ENCODE results near the gene PRLR.
"Not testable (repeated sequence)": the region's sequence is repeated elsewhere in the genome, so short reads cannot be mapped to it uniquely, and the experiment has no call there.

Gene PRLR

DNA sequence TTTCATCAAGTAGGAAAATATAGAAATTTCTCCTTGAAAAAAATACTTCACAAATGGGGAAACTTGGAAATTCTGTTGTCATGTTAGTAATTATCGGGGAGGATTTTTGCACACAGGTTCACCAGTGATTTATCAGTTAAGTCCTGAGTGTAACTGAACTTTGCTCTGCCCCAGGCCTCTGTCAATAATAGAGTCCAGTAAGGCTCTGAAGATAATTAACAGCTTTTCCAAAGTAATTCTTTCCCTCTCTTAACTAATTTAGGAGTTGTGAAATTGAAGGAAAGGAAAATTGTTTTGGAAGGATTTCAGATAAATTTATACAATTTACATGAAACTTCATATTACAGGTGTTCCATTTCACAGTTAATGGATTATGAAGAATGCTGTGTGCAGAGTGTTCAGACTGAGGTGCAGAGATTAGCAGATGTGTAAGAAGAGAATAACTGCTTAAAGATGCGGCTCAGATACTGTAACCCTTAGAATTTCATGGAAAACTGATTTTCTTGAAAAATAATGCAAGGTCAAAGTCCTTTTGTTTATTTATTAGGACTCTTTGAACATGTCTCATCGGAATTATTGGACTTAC lies 179.7 kb downstream of the PRLR start:
- H3K27ac Mint-ChIP-seq = no peak overlapping the region
- no peak for DNase-seq
- no peaks in the 10 kb centered on the region for H3K4me1 Mint-ChIP-seq (ENCODE audit: low read depth in 2 of 2)
- no peaks in the 10 kb centered on the region for H3K9me3 Mint-ChIP-seq
- H3K27me3 Mint-ChIP-seq = peaks cover 42 to 49% of the 10 kb centered on the region in 2 donors
- H3K4me3 Mint-ChIP-seq = no peak overlapping the region
- no peaks in the 10 kb centered on the region for H3K36me3 Mint-ChIP-seq (ENCODE audit: insufficient read depth)
- no peak for ATAC-seq (replicated peaks)

DNA sequence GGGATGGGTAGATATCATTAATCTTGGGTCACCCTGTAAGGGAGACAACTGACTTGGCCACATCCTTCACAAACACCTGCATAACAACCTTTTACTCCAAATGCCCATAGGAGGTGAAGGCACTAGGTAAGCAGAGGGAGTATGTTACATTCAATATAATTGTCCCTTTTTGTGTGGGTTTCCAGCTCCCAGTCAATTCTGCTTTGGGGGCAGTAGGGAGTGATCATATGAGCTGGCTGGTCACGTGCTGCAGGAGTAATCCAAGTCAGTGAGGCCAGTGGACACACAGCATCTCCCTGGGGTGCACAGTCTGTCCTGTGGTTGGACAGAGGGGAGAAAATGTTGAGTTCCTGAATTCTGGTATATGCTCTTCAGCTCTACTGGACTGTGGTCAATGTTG lies 181.4 kb downstream of the PRLR start:
- no peak for ATAC-seq (replicated peaks)
- peaks cover 31 to 40% of the 10 kb centered on the region in 2 donors for H3K27me3 Mint-ChIP-seq
- no peak overlapping the region for H3K4me3 Mint-ChIP-seq
- no peak overlapping the region for H3K27ac Mint-ChIP-seq
- no peak for DNase-seq
- H3K4me1 Mint-ChIP-seq (ENCODE audit: low read depth in 2 of 2) = no peaks in the 10 kb centered on the region
- H3K9me3 Mint-ChIP-seq = no peaks in the 10 kb centered on the region
- no peaks in the 10 kb centered on the region for H3K36me3 Mint-ChIP-seq (ENCODE audit: insufficient read depth)

DNA sequence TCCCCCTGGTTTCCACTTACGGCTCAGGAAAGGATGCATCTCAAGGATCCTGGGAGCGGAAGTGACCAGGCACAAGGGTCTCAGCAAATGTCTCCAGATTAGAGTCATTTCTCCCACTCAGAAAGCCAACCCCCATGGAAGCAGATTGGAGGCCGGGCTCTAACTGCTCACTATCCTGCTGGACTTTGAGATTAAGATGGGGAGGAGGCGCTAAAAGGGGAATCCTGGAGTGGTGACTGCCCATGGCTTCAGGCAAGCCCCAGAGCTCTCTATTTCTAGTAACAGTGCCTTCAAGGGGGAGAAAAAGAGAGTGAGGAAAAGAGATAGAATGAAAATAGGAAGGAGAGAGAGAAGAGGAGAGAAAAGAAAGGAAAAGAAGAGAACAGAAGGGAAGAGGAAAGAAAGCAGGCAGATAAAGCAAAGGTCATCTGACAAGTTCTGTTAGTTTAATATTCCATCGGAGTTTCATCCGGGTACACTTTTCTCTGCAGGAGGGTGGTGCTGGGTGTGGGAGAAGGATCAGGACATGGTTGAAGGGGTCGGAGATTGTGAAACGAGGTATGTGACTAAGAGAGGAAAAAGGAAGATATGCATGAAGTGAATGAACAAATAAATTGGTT lies 182.4 kb downstream of the PRLR start, which contains the start of gene AGXT2:
Gene AGXT2 (minus strand): TSS at position 165 of the 620 bp plus-strand sequence. CDS start 57 bp downstream, at position 108.
- no peak for ATAC-seq (replicated peaks)
- no peaks in the 10 kb centered on the region for H3K4me1 Mint-ChIP-seq (ENCODE audit: low read depth in 2 of 2)
- no peaks in the 10 kb centered on the region for H3K9me3 Mint-ChIP-seq
- no peaks in the 10 kb centered on the region for H3K36me3 Mint-ChIP-seq (ENCODE audit: insufficient read depth)
- no peak within 1 kb of the TSS for H3K27ac Mint-ChIP-seq
- H3K4me3 Mint-ChIP-seq = no peak within 1 kb of the TSS
- DNase-seq = no peak
- peaks cover 21 to 32% of the 10 kb centered on the region in 2 donors for H3K27me3 Mint-ChIP-seq

DNA sequence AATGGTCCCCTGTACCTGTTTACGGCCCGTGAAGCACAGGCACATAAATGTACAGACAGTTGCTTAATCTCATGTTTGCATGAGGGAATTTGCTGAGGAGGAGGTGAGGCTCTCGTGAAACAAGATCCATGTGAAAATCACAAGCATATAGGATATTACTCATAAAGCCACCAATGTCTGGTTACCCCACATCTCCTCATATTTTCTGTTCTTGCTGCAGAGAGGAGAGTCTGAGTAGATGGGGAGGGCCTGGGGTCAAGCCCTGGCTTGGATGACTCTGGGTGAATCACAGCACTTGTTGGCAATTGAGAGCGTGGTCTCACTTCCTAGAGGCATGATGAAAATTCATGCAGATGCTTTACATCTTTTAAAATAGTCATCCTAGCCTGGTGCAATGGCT lies 183.5 kb downstream of the PRLR start:
- H3K27ac Mint-ChIP-seq = no peak overlapping the region
- no peaks in the 10 kb centered on the region for H3K4me1 Mint-ChIP-seq (ENCODE audit: low read depth in 2 of 2)
- no peak overlapping the region for H3K4me3 Mint-ChIP-seq
- H3K9me3 Mint-ChIP-seq = no peaks in the 10 kb centered on the region
- peaks cover 18 to 30% of the 10 kb centered on the region in 2 donors for H3K27me3 Mint-ChIP-seq
- H3K36me3 Mint-ChIP-seq (ENCODE audit: insufficient read depth) = no peaks in the 10 kb centered on the region
- ATAC-seq (replicated peaks) (no peak), DNase-seq (no peak)

DNA sequence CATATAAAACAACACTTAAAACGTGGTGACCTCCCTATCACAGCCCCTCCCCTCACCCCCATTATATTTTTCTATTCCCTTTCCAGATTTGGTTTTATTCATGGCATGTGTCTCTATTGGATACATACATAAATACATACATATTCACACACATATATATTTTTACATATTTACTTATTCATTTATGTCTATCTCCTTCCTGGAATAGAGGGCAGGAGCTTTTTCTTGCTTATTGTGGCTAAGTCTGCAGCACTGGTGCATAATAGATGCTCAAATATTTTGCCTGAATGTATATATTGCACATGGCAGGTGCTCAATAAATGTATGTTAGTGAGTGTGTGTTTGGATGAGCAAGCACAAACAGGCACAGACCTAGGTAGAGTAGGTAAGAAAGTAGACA lies 185.0 kb downstream of the PRLR start:
- H3K9me3 Mint-ChIP-seq = no peaks in the 10 kb centered on the region
- DNase-seq (no peak), ATAC-seq (replicated peaks) (no peak)
- H3K4me1 Mint-ChIP-seq (ENCODE audit: low read depth in 2 of 2) = no peaks in the 10 kb centered on the region
- no peak overlapping the region for H3K4me3 Mint-ChIP-seq
- H3K27me3 Mint-ChIP-seq = peaks cover 27 to 30% of the 10 kb centered on the region in 2 donors
- no peak overlapping the region for H3K27ac Mint-ChIP-seq
- H3K36me3 Mint-ChIP-seq (ENCODE audit: insufficient read depth) = no peaks in the 10 kb centered on the region

DNA sequence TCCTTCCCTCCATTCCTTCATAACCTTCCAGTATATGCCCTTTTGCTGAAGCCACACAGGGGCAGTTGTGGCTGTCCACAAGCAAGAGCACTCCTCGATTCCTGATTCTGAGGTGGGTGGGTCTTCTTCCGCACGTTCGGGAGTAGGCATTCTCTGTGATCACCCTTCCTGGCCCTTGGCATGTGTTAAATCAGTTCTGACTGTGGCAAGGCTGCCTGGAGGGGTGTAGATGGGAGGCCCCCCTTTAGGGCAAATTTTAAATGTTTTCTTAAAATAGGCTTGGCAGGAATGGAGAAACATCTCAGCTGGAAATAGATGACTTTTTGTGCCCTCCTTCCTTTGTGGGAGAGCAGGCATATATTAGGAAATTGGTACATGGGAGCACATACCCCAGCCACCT lies 185.6 kb downstream of the PRLR start:
- ATAC-seq (replicated peaks) = no peak
- Mint-ChIP-seq H3K27me3 (peaks cover 32 to 33% of the 10 kb centered on the region in 2 donors), H3K4me1 (ENCODE audit: low read depth in 2 of 2) (no peaks in the 10 kb centered on the region), H3K27ac (no peak overlapping the region), H3K36me3 (ENCODE audit: insufficient read depth) (no peaks in the 10 kb centered on the region), H3K9me3 (no peaks in the 10 kb centered on the region), H3K4me3 (no peak overlapping the region)
- DNase-seq = no peak

DNA sequence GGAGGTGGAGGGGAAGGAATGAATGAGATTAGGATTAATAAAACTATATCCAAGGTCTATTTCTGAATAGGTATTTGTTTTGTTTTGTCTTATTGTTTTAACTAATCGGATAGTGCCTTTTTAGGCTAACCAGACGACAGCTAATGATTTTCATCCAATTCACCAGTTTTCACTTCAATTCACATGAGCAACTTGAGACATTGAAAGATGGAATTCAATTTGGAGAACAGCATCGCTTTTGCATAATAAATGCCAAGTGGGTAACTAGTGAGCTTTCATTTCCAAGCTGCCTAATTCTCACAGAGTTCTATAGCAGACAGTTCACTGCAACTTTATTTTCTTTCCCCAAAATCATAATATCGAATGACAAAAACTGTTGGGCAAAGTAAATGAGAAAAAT lies 187.5 kb downstream of the PRLR start:
- H3K27ac Mint-ChIP-seq = no peak overlapping the region
- peaks cover 24 to 37% of the 10 kb centered on the region in 2 donors for H3K27me3 Mint-ChIP-seq
- DNase-seq (no peak), ATAC-seq (replicated peaks) (no peak)
- no peaks in the 10 kb centered on the region for H3K4me1 Mint-ChIP-seq (ENCODE audit: low read depth in 2 of 2)
- H3K36me3 Mint-ChIP-seq (ENCODE audit: insufficient read depth) = no peaks in the 10 kb centered on the region
- H3K4me3 Mint-ChIP-seq = no peak overlapping the region
- no peaks in the 10 kb centered on the region for H3K9me3 Mint-ChIP-seq

DNA sequence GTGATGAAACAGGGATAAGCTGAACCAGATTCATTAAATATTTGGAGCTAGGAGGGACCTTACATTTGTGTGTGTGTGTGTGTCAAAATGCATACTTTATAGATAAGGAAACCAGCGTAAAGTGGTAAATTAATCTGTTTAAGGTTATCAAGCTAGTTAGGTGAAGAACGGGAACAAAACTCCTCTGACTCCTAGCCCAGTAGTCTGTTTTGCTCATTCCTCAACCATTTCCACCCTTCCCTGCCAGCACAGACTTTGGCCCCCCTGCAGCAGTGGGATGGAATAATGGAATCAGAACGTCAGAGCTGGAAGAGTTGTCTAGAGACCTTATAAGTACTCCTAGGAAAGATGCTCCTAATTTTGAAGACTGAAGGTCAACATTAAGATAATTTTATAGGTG lies 189.0 kb downstream of the PRLR start:
- no peaks in the 10 kb centered on the region for H3K4me1 Mint-ChIP-seq (ENCODE audit: low read depth in 2 of 2)
- H3K27me3 Mint-ChIP-seq = peaks cover 17 to 47% of the 10 kb centered on the region in 2 donors
- no peak overlapping the region for H3K4me3 Mint-ChIP-seq
- no peaks in the 10 kb centered on the region for H3K36me3 Mint-ChIP-seq (ENCODE audit: insufficient read depth)
- H3K9me3 Mint-ChIP-seq = no peaks in the 10 kb centered on the region
- ATAC-seq (replicated peaks) (no peak), DNase-seq (no peak)
- H3K27ac Mint-ChIP-seq = no peak overlapping the region

DNA sequence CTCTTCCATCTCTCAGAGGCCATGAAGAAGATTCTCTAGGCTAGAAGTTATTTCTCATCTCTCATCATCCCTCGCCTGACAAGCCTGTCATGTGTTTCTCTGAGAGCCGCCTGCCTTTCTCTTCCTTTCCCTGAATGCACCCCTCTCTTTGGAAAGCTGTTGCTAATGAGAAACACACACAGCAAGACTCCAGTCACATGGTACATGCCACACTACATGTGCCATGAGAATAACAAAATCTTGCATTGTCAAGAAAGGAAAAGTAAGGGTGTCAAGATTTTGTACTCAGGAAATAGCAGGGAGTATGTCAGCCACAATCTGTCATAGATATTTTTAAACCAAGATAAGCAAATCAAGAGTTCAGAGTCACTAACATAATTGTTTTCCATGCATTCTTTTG lies 191.4 kb downstream of the PRLR start:
- no peaks in the 10 kb centered on the region for H3K9me3 Mint-ChIP-seq
- peaks cover 21 to 58% of the 10 kb centered on the region in 2 donors for H3K27me3 Mint-ChIP-seq
- H3K27ac Mint-ChIP-seq = no peak overlapping the region
- ATAC-seq (replicated peaks) (no peak), DNase-seq (no peak)
- no peaks in the 10 kb centered on the region for H3K36me3 Mint-ChIP-seq (ENCODE audit: insufficient read depth)
- H3K4me3 Mint-ChIP-seq = no peak overlapping the region
- H3K4me1 Mint-ChIP-seq (ENCODE audit: low read depth in 2 of 2) = no peaks in the 10 kb centered on the region

DNA sequence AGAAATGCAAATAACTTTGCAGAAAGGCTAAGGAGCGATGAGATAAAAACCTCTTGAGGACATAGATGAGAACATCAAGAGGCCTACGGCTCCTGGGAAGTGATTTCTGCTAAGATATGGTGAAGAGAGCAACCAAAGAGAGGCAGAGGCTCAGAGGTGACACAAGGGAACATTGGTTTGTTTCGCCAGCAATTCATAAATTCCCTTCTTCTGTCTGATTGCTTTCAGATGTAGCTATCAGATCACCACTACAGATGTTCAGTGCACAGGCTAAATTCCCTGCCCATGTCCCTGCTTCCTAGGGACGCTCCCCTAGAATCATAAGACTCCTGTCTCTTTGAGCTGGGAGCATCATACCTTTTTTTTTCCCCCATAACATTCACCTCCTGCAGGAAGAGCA lies 193.8 kb downstream of the PRLR start:
- Mint-ChIP-seq H3K9me3 (no peaks in the 10 kb centered on the region), H3K4me1 (ENCODE audit: low read depth in 2 of 2) (no peaks in the 10 kb centered on the region), H3K27me3 (peaks cover 29 to 74% of the 10 kb centered on the region in 2 donors), H3K4me3 (no peak overlapping the region), H3K27ac (no peak overlapping the region), H3K36me3 (ENCODE audit: insufficient read depth) (no peaks in the 10 kb centered on the region)
- DNase-seq = no peak
- ATAC-seq (replicated peaks) = no peak

DNA sequence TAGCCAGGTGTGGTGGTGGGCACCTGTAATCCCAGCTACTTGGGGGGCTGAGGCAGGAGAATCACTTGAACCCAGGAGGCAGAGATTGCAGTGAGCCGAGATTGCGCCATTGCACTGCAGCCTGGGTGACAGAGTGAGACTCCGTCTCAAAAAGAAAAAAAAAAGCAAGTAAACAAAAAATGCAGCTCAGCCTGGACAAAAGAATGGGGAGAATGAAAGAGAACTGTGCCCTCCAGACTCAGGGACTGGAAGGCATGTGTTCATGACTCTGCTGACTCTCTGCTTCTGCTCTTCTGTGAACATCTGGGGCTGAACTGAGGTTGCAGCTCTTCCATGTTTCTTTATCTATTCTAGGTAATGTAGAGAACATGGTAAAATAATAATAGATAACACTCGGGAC lies 194.4 kb downstream of the PRLR start:
- H3K4me1 Mint-ChIP-seq (ENCODE audit: low read depth in 2 of 2); H3K9me3 Mint-ChIP-seq; ATAC-seq (replicated peaks); DNase-seq; H3K4me3 Mint-ChIP-seq; H3K36me3 Mint-ChIP-seq (ENCODE audit: insufficient read depth); H3K27ac Mint-ChIP-seq: not testable (repeated sequence)
- H3K27me3 Mint-ChIP-seq = peaks cover 29 to 69% of the 10 kb centered on the region in 2 donors

DNA sequence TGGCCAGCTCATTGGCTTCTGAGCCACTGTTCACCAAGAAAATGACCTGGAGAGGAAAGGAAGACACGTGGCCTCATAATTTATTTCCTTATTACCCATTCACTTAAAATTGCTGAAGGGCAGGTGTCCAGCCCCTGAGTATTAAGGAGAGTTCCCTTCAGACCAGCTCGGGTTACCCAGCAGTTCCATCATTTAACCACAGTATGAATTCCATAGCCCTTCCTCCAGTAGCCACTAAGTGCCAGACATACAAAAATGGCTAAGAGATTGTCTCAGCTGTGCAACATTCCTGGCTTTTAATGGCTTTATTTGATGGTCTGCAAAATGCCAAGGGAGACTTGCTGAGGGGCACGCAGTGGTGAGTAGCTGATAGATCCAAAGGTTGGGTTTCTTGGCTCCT lies 195.0 kb downstream of the PRLR start:
- Mint-ChIP-seq H3K9me3 (no peaks in the 10 kb centered on the region), H3K36me3 (ENCODE audit: insufficient read depth) (no peaks in the 10 kb centered on the region), H3K27me3 (peaks cover 31 to 63% of the 10 kb centered on the region in 2 donors), H3K27ac (no peak overlapping the region), H3K4me3 (no peak overlapping the region), H3K4me1 (ENCODE audit: low read depth in 2 of 2) (no peaks in the 10 kb centered on the region)
- DNase-seq (no peak), ATAC-seq (replicated peaks) (no peak)

DNA sequence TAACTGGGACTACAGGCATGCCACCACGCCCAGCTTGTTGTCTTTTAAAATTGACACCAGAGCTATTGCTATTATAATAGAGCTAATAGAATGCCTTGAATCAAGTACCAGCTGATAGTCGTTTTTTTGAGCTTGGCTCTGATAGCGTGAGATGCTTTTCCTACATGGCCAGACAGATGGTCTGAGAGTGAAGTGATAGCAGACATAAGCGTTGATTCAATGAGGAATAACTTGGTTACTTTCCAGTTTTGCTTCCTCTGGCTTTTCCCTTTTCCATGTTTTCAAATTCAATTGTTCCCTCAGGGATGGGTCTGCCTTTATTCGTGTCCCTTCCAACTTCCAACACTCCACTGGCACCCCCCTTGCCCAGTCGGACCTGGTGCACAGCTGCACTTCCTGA lies 197.9 kb downstream of the PRLR start:
- Mint-ChIP-seq H3K27ac (no peak overlapping the region), H3K4me3 (no peak overlapping the region), H3K27me3 (peaks cover 34 to 65% of the 10 kb centered on the region in 2 donors), H3K36me3 (ENCODE audit: insufficient read depth) (no peaks in the 10 kb centered on the region), H3K4me1 (ENCODE audit: low read depth in 2 of 2) (no peaks in the 10 kb centered on the region), H3K9me3 (no peaks in the 10 kb centered on the region)
- ATAC-seq (replicated peaks) = no peak
- DNase-seq = no peak

DNA sequence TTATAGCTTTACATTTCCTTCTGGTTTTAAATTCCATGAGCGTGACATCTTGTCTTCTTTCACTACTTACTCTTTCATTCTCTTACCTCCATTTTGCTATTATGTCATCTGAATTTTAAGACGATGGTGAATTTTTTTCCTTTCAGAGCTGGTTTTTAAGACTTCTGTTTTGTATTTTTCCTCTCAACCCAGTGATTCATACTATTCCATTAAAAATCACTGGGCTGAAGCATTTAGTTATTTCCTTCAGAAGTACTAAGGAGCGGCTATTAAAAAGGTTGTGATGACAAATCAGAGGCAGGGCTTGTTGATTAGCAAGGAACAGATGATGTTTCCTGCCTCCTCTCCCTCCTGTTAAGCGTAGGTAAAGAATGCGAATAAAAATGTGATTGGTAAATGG lies 199.0 kb downstream of the PRLR start:
- Mint-ChIP-seq H3K27ac (no peak overlapping the region), H3K9me3 (no peaks in the 10 kb centered on the region), H3K4me1 (ENCODE audit: low read depth in 2 of 2) (no peaks in the 10 kb centered on the region), H3K4me3 (no peak overlapping the region), H3K36me3 (ENCODE audit: insufficient read depth) (no peaks in the 10 kb centered on the region), H3K27me3 (peaks cover 34 to 60% of the 10 kb centered on the region in 2 donors)
- DNase-seq (no peak), ATAC-seq (replicated peaks) (no peak)
